ENCODE results near the gene PTAFR.

DNA sequence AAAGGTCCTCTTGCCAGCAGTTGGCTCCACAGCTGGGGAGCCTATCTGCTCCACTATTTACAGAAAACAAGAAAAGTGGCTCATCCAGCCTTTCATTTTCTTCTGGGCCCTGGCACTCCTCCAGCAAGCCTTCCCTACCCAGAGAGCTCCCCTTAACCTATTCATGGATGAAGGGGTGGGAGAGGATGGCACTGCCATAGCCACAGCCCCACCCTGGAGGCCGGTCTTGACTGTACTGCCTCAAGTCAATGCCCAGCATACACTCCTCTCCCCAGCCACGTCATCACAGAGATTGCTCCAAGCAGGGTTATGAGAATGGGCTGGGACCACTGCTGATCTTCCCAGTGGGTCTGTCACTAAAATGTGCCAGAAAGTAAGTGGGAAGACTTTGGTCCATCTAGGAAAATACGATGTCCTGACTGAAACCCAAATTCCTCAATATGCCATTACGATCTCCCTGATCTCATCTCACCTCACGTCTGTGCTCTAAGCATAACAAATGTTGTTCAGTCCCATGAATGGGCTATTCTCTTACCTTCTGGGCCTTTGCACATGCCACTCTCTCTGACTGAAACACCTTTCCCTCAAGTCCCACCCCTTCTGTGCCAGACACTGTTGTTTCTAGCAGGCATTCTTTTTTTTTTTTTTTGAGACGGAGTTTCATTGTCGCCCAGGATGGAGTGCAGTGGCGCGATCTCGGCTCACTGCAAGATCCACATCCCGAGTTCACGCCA is 21.4 kb upstream of the PTAFR start:
- TF ChIP-seq EP300 (IDR thresholded peaks at IDR 0.05), result no peak
- TF ChIP-seq, protein P1, sequence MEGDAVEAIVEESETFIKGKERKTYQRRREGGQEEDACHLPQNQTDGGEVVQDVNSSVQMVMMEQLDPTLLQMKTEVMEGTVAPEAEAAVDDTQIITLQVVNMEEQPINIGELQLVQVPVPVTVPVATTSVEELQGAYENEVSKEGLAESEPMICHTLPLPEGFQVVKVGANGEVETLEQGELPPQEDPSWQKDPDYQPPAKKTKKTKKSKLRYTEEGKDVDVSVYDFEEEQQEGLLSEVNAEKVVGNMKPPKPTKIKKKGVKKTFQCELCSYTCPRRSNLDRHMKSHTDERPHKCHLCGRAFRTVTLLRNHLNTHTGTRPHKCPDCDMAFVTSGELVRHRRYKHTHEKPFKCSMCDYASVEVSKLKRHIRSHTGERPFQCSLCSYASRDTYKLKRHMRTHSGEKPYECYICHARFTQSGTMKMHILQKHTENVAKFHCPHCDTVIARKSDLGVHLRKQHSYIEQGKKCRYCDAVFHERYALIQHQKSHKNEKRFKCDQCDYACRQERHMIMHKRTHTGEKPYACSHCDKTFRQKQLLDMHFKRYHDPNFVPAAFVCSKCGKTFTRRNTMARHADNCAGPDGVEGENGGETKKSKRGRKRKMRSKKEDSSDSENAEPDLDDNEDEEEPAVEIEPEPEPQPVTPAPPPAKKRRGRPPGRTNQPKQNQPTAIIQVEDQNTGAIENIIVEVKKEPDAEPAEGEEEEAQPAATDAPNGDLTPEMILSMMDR (IDR thresholded peaks at IDR 0.05), result no peak

Measured in tibial nerve (tissue), 4 donors.